GM12878 (cell line): ENCODE data around the gene REEP3. TPM values are rescaled to one million over a fixed set of nuclear protein-coding genes. Genes with fewer than 3 reads are reported as not detected.
A peak's percentile ranks its signal among the peaks of the same experiment; 100 is the strongest.

ENCODE experiments used
- ESRRA ChIP-seq: IDR thresholded peaks from 2 replicates; pipeline ENCODE4 v1.6.1; 2012; ENCODE audit warnings: mild to moderate bottlenecking, low read length, improper control_type of control experiment
- HCFC1 ChIP-seq: fragments of 150-350 bp; IDR thresholded peaks from 2 replicates; pipeline ENCODE4 v1.6.1; 2014; ENCODE audit warnings: low read length
- HDAC2 ChIP-seq: fragments of 200-600 bp; sonication (generic); IDR thresholded peaks from 2 replicates; pipeline ENCODE4 v1.6.1; 2017
- HDAC6 ChIP-seq: fragments of 200-600 bp; sonication (generic); IDR thresholded peaks from one replicate; pipeline ENCODE4 v1.8.0; 2017; ENCODE audit warnings: antibody characterized with exemption; ENCODE audit not compliant: unreplicated experiment
- IRF4 ChIP-seq: IDR thresholded peaks from 2 replicates; pipeline ENCODE4 v1.6.1; 2011; ENCODE audit warnings: low read depth, low read length
- KLF5 ChIP-seq: fragments of 450-650 bp; IDR thresholded peaks from 2 replicates; pipeline ENCODE4 v1.6.1; 2014; ENCODE audit warnings: mild to moderate bottlenecking; ENCODE audit not compliant: partially characterized antibody
- LARP7 ChIP-seq: fragments of 450-650 bp; IDR thresholded peaks from 2 replicates; pipeline ENCODE4 v1.6.1; 2017; ENCODE audit warnings: mild to moderate bottlenecking
- MAX ChIP-seq: IDR thresholded peaks from 2 replicates; pipeline ENCODE4 v1.6.1; 2012; ENCODE audit warnings: low read depth, low read length, improper control_type of control experiment
- MTA3 ChIP-seq: IDR thresholded peaks from 2 replicates; pipeline ENCODE4 v1.6.1; 2012; ENCODE audit warnings: low read length, inconsistent platforms, borderline replicate concordance
- PBX3 ChIP-seq: IDR thresholded peaks from 2 replicates; pipeline ENCODE4 v1.6.1; 2011; ENCODE audit warnings: mild to moderate bottlenecking, low read depth, low read length, moderate library complexity; ENCODE audit not compliant: insufficient replicate concordance
- PML ChIP-seq: IDR thresholded peaks from 2 replicates; pipeline ENCODE4 v1.6.1; 2012; ENCODE audit warnings: low read length, inconsistent platforms
- POU2F2 ChIP-seq: IDR thresholded peaks from 3 replicates; pipeline ENCODE4 v1.6.1; 2011; ENCODE audit warnings: low read depth, mild to moderate bottlenecking, low read length, borderline replicate concordance
- YBX1 ChIP-seq: fragments of 450-650 bp; IDR thresholded peaks from 2 replicates; pipeline ENCODE4 v1.6.1; 2016; ENCODE audit warnings: antibody characterized with exemption
- polyA plus RNA-seq, 11 experiments: library from polyadenylated mRNA; depleted of rRNA in 4 of 11; unstranded in 6 of 11; stranded (reverse) in 5 of 11; fragments of >200 nt; fragmentation: Nextera tagmentation in 4 of 11; fragmentation: Illumina TruSeq in 1 of 11; extraction: Ambion mirVana in 4 of 11; extraction: Trizol in 1 of 11; gene quantifications; 1 replicate in 1 of 11; 2 replicates in 10 of 11; pipeline versions ENCODE4 v1.2.1 to v1.2.3, GENCODE V29; 2011 to 2016; ENCODE audit warnings: inconsistent platforms in 2 of 11, missing spikeins in 2 of 11, low read depth in 1 of 11
- total RNA-seq, 4 experiments: library from RNA; depleted of rRNA in 3 of 4; stranded (reverse); fragments of >200 nt in 3 of 4; fragmentation: Illumina TruSeq in 1 of 4; extraction: Trizol in 1 of 4; gene quantifications; 2 replicates each; pipeline versions ENCODE4 v1.2.1 to v1.2.3, GENCODE V29; 2013 to 2021

Gene REEP3
- total and polyA plus RNA-seq, 10 of the 15 experiments (the other 5 are each of a cell fraction or from before 2014, with no cell fraction given), result 4.9 to 25.9 (median 16.2) TPM

GRCh38 chr10:63670291-63670898, 149.2 kb downstream of the REEP3 start (continued):
- no peak for TF ChIP-seq PBX3
- no peak for TF ChIP-seq POU2F2
- no peak for TF ChIP-seq HDAC2
- TF ChIP-seq KLF5, result no peak
- TF ChIP-seq YBX1, result no peak
- TF ChIP-seq IRF4, result 0 out of 2 replicates have a peak, but pooled peaks have one; percentile 57
- TF ChIP-seq PML, result 0 out of 2 replicates have a peak, but pooled peaks have one; percentile 27
- no peak for TF ChIP-seq HCFC1
- no peak for TF ChIP-seq ESRRA
- TF ChIP-seq HDAC6, result no peak
- no peak for TF ChIP-seq LARP7
- TF ChIP-seq MAX, result no peak
- 0 out of 2 replicates have a peak, but pooled peaks have one; percentile 53 for TF ChIP-seq MTA3
- TF ChIP-seq, all 136 proteins: peak for 15
